Cardiac fibroblast (primary cell): ENCODE data around the gene GNA14.

Experiments
- DNase-seq, 2 donors: peaks; one replicate each; pipeline versions ENCODE4 v3.0.0 to v3.0.0-alpha.2; 2010; ENCODE audit warnings: low read depth in 2 of 2
- H3K4me3 ChIP-seq, 2 donors: replicated peaks in 1 of 2; 1 replicate in 1 of 2; 2 replicates in 1 of 2; pipeline ENCODE4 v1.5.1; 2011; ENCODE audit warnings: low read depth in 2 of 2, low read length in 2 of 2, mild to moderate bottlenecking in 2 of 2, moderate library complexity in 1 of 2
- CTCF ChIP-seq: IDR thresholded peaks from one replicate; pipeline ENCODE4 v1.5.1; 2011; ENCODE audit warnings: low read depth, mild to moderate bottlenecking, low read length, inconsistent platforms

The GNA14 gene

DNA sequence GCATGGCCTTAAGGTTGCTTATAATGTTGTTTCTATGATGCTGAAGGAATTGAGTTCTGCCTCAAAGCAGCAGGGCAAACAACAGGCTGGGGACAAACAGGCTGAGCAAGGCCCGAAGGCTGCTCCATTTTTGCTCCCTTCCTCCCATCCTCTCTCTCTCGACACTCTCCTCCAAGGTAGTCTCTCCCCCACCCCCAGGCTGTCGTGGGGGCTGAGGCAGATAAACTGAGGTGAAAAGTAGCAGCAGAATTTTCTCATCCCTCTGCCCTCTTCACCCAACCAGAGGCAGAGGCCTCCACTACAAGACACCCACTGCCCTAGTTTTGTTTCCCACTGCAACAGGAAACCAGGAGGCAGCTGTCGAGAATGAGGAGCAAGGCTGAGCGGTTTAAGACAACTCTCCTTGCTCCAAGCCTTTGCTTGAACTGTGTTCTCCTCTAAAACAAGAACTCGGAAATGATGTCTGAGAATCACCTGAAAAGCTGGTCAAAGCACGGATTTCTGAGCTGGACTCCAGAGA is 13.5 kb upstream of the GNA14 start:
- no peak for TF ChIP-seq CTCF
- H3K4me3 ChIP-seq, result no peak overlapping the region
- DNase-seq, result no peak

DNA sequence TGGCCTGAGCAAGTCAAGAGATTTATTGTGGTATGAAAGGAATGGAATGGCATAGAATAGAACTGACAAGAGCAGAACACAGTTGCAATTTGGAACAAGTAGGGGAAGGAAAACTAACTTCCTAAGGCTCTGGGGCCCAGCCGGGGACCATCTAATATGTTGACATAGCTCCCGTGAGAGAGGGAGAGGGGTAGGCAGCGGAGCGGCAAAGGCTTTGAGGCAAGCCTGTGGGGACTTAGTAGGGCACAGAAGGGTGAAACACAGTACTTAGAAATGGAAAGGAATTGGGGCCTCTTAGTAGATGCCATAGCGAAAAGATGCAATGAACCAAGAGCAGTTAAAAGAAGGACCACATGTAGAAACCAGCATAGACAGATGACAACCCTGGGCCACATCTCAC is 11.8 kb upstream of the GNA14 start:
- no peak overlapping the region for H3K4me3 ChIP-seq
- no peak for TF ChIP-seq CTCF
- no peak for DNase-seq

DNA sequence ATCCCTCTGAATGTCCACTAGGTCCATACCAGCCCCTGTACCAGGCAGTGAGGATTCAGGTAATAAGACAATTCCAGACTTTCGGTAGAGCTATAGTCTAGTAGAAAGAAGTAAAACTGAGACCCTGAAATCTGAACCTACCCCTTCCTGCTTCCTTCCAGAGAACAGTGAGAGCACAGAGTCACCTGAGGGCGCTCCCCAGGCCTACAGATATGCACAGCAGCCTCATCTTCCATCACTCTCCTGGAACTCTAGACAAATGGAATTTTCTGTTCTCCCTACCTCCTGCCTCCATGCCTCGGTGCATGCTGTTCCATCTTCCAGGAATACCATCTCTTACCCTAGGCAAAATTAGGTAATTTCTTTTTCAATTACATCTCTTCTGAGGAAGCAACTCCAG is 3.1 kb upstream of the GNA14 start:
- DNase-seq, result no peak
- H3K4me3 ChIP-seq, result no peak overlapping the region

GRCh38 chr9:77649109-77649812 is 1.1 kb upstream of the GNA14 start:
- peak; percentile 55 for TF ChIP-seq CTCF
- DNase-seq, result peak; percentile 65 to 70
- peak overlapping the region in 1 of 2 donors; percentile 58 for H3K4me3 ChIP-seq

More for the DNA sequence above, 3.1 kb upstream of the GNA14 start:
- TF ChIP-seq CTCF, result no peak

- H3K4me3 ChIP-seq, result peak overlapping the region; percentile 53 to 58
- DNase-seq, result peak; percentile 29 to 36
- TF ChIP-seq CTCF, result no peak
These were observed 572 bp downstream of the GNA14 start for GRCh38 chr9:77647267-77648233.

GRCh38 chr9:77643871-77644270 is 4.3 kb downstream of the GNA14 start:
- TF ChIP-seq CTCF, result no peak
- no peak overlapping the region for H3K4me3 ChIP-seq
- DNase-seq, result no peak
